Loucy (cell line): ENCODE measurements around the gene SLC26A4.

Experiments used
- H2AFZ ChIP-seq: fragments of 200-600 bp; sonication (generic); 2 replicates; pipeline ENCODE4 v1.6.0; 2016; ENCODE audit warnings: antibody characterized with exemption, mild to moderate bottlenecking, low read length, moderate library complexity
- H3F3A ChIP-seq: fragments of 200-600 bp; 2 replicates; pipeline ENCODE4 v1.6.0; 2016; ENCODE audit warnings: antibody characterized with exemption, low read depth, mild to moderate bottlenecking
- H3K27me3 ChIP-seq: fragments of 200-600 bp; sonication (generic); 2 replicates; pipeline ENCODE4 v1.6.1; 2014; ENCODE audit warnings: low read length, mild to moderate bottlenecking; ENCODE audit not compliant: insufficient read depth, poor library complexity, severe bottlenecking
- H3K36me3 ChIP-seq: fragments of 200-600 bp; sonication (generic); 2 replicates; pipeline ENCODE4 v1.6.1; 2016; ENCODE audit warnings: low read length; ENCODE audit not compliant: insufficient read depth
- H3K4me1 ChIP-seq: fragments of 200-600 bp; sonication (generic); 2 replicates; pipeline ENCODE4 v1.5.1; 2014; ENCODE audit warnings: low read length, mild to moderate bottlenecking; ENCODE audit not compliant: insufficient read depth, poor library complexity, severe bottlenecking
- H3K4me2 ChIP-seq: fragments of 200-600 bp; sonication (generic); 2 replicates; pipeline ENCODE4 v1.6.0; 2014; ENCODE audit warnings: antibody characterized with exemption, low read length, low read depth, mild to moderate bottlenecking; ENCODE audit not compliant: poor library complexity, severe bottlenecking
- H3K4me3 ChIP-seq: fragments of 200-600 bp; sonication (generic); 2 replicates; pipeline ENCODE4 v1.5.1; 2014; ENCODE audit warnings: low read length, mild to moderate bottlenecking, mixed read lengths; ENCODE audit not compliant: poor library complexity, severe bottlenecking
- H3K79me2 ChIP-seq: fragments of 200-600 bp; sonication (generic); 2 replicates; pipeline ENCODE4 v1.6.1; 2014; ENCODE audit warnings: low read length; ENCODE audit not compliant: insufficient read depth
- H3K9ac ChIP-seq: fragments of 200-600 bp; sonication (generic); 2 replicates; pipeline ENCODE4 v1.6.0; 2014; ENCODE audit warnings: mild to moderate bottlenecking, low read depth, low read length, moderate library complexity; ENCODE audit not compliant: poor library complexity, severe bottlenecking
- H3K9me2 ChIP-seq: fragments of 200-600 bp; sonication (generic); replicated peaks from 2 replicates; pipeline ENCODE4 v1.6.1; 2016; ENCODE audit warnings: low read depth, low read length, mixed read lengths
- H3K9me3 ChIP-seq: fragments of 200-600 bp; sonication (generic); 2 replicates; pipeline ENCODE4 v1.6.1; 2014; ENCODE audit warnings: mild to moderate bottlenecking, antibody characterized with exemption, low read length, low read depth; ENCODE audit not compliant: insufficient read depth
- H4K20me1 ChIP-seq: fragments of 200-600 bp; sonication (generic); 2 replicates; pipeline ENCODE4 v1.6.0; 2014; ENCODE audit warnings: antibody characterized with exemption, low read length, mild to moderate bottlenecking; ENCODE audit not compliant: insufficient read depth, poor library complexity, severe bottlenecking
- EZH2phosphoT487 ChIP-seq: fragments of 200-600 bp; IDR thresholded peaks from 2 replicates; pipeline ENCODE4 v1.6.1; 2018; ENCODE audit warnings: antibody characterized with exemption, mild to moderate bottlenecking, moderate library complexity, borderline replicate concordance
- TF ChIP-seq, protein P1 (sequence below): fragments of 200-600 bp; sonication (generic); conservative IDR thresholded peaks from 2 replicates; pipeline ENCODE4 v1.5.1; 2014; ENCODE audit warnings: mild to moderate bottlenecking, antibody characterized with exemption, low read length

The SLC26A4 gene

DNA sequence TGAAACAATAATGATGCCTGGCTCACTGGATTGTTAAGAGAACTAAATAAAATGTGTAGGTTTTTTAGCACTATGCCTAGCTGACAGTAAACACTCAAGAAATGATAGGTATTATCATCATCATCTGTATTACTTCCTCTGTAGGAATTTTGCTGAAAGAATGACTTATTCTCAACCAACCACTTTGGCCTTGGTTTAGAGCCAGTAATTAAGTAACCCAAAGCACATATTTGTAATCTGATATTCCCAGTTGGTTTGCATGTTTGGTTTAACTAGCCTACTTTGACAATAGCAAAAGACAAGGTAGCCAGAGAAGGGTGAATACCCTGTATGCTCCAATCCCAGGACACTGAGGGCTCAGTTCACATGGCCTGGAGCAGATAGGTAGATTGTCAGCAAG, 46.2 kb upstream of the SLC26A4 start:
- Histone ChIP-seq H3F3A (no peaks in the 10 kb centered on the region), H3K9ac (no peak overlapping the region), H2AFZ (no peak overlapping the region), H3K4me2 (no peak overlapping the region), H3K9me2 (no peaks in the 10 kb centered on the region), H3K79me2 (no peaks in the 10 kb centered on the region), H3K36me3 (peaks cover 18% of the 10 kb centered on the region; the same call in 1 of the 2 replicates), H3K4me1 (no peaks in the 10 kb centered on the region), H3K4me3 (no peak overlapping the region), H3K9me3 (no peaks in the 10 kb centered on the region), H3K27me3 (no peaks in the 10 kb centered on the region), H4K20me1 (no peaks in the 10 kb centered on the region)
- TF ChIP-seq, protein P1, sequence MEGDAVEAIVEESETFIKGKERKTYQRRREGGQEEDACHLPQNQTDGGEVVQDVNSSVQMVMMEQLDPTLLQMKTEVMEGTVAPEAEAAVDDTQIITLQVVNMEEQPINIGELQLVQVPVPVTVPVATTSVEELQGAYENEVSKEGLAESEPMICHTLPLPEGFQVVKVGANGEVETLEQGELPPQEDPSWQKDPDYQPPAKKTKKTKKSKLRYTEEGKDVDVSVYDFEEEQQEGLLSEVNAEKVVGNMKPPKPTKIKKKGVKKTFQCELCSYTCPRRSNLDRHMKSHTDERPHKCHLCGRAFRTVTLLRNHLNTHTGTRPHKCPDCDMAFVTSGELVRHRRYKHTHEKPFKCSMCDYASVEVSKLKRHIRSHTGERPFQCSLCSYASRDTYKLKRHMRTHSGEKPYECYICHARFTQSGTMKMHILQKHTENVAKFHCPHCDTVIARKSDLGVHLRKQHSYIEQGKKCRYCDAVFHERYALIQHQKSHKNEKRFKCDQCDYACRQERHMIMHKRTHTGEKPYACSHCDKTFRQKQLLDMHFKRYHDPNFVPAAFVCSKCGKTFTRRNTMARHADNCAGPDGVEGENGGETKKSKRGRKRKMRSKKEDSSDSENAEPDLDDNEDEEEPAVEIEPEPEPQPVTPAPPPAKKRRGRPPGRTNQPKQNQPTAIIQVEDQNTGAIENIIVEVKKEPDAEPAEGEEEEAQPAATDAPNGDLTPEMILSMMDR, result no peak
- TF ChIP-seq EZH2phosphoT487, result no peak

DNA sequence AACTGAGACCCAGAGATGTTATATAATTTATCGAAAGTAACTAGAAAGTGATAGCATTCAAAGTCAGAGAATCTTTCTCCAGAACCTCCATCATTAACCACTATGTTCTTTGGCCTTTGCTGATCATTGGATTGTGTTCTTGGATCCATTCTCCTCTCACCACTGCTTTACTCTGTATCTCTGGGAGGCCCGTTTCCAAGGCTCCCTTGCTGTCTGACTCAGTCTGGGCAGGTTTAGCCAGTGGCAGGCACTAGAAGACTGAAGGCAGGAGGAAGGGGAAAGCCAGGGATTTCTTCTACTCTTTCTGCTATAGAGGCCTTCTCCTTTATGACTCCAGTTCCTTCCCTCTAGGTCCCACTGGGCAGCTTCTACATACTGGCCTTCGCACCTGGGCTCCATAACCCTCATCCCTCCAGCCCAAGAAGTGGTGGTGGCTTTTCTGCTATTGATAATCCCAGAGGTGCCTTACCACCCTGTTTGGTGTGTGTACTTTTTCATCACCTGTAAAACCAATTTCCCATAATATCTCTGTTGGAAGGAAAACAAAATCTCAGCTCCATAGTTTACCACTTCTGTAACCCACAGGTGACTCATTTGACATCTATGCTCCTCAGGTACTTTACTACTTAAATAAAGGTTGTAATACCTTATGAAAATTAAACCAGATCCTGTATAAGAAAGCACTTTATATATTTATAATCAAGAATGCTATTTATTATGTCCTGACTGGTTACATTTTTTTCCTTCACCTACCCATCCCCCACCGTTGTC, 44.5 kb upstream of the SLC26A4 start:
- H3K79me2 ChIP-seq, result no peaks in the 10 kb centered on the region
- H3F3A ChIP-seq, result no peaks in the 10 kb centered on the region
- H3K9me2 ChIP-seq, result no peaks in the 10 kb centered on the region
- no peak overlapping the region for H3K9ac ChIP-seq
- no peak overlapping the region for H3K4me2 ChIP-seq
- no peaks in the 10 kb centered on the region for H3K4me1 ChIP-seq
- no peak overlapping the region for H2AFZ ChIP-seq
- H3K9me3 ChIP-seq, result no peaks in the 10 kb centered on the region
- H3K36me3 ChIP-seq, result peaks cover 18% of the 10 kb centered on the region; the same call in 1 of the 2 replicates
- H3K4me3 ChIP-seq, result no peak overlapping the region
- no peaks in the 10 kb centered on the region for H4K20me1 ChIP-seq
- H3K27me3 ChIP-seq, result no peaks in the 10 kb centered on the region
- TF ChIP-seq, protein P1, result no peak
- TF ChIP-seq EZH2phosphoT487, result no peak

GRCh38 chr7:107622429-107622828, 38.2 kb upstream of the SLC26A4 start:
- Histone ChIP-seq H3K4me1 (peaks cover 8% of the 10 kb centered on the region), H3K27me3 (no peaks in the 10 kb centered on the region), H3K9me3 (no peaks in the 10 kb centered on the region), H3K4me3 (no peak overlapping the region), H3K36me3 (no peaks in the 10 kb centered on the region), H2AFZ (no peak overlapping the region), H3K9ac (no peak overlapping the region), H3F3A (no peaks in the 10 kb centered on the region), H4K20me1 (no peaks in the 10 kb centered on the region), H3K4me2 (no peak overlapping the region), H3K79me2 (no peaks in the 10 kb centered on the region), H3K9me2 (no peaks in the 10 kb centered on the region)
- TF ChIP-seq, protein P1, result no peak
